ENCODE measurements around the gene LYRM4. TPM values are rescaled to one million over a fixed set of nuclear protein-coding genes. Genes with fewer than 3 reads are reported as not detected.

LYRM4 gene
- total RNA-seq, 1 donor from 2014 or later: 27.1 TPM

- H3K36me3 Mint-ChIP-seq (ENCODE audit: unreplicated experiment): no peaks in the 10 kb centered on the region
- H3K9me3 Mint-ChIP-seq (ENCODE audit: unreplicated experiment): no peaks in the 10 kb centered on the region
- peaks cover 21% of the 10 kb centered on the region for H3K4me1 Mint-ChIP-seq (ENCODE audit: unreplicated experiment)
- no peak overlapping the region for H3K27ac Mint-ChIP-seq (ENCODE audit: unreplicated experiment)
- TF ChIP-seq CTCF (IDR thresholded peaks at IDR 0.05): no peak
- DNase-seq (ENCODE audit: extremely low spot score, unreplicated experiment): no peak
- H3K27me3 Mint-ChIP-seq (ENCODE audit: unreplicated experiment): no peaks in the 10 kb centered on the region
- H3K4me3 Mint-ChIP-seq (ENCODE audit: unreplicated experiment): no peak overlapping the region
Observed at GRCh38 chr6:5172041-5172653, 88.6 kb downstream of the LYRM4 start.

DNA sequence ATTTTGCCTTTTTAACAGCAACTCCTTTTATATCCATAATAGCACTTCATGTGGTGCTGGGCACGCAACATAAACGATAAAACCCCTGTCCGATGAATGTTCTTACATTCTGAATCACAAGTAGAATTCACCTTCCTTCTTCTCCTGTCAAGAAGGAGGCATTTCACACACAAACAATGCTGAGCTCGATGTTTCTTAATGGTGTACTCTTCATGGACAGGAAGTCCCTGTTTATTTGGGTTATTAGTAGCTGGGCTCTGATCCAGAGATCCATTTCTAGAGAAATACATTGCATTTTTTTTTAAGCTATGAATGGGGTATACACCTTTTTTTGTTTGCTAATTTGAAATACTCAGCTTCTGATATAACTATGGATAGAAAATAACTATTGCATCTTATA, 93.2 kb downstream of the LYRM4 start:
- no peak for TF ChIP-seq CTCF (IDR thresholded peaks at IDR 0.05)
- no peak for DNase-seq (ENCODE audit: extremely low spot score, unreplicated experiment)

GRCh38 chr6:5164092-5164491, 96.7 kb downstream of the LYRM4 start:
- no peaks in the 10 kb centered on the region for H3K36me3 Mint-ChIP-seq (ENCODE audit: unreplicated experiment)
- no peak overlapping the region for H3K4me3 Mint-ChIP-seq (ENCODE audit: unreplicated experiment)
- no peaks in the 10 kb centered on the region for H3K27me3 Mint-ChIP-seq (ENCODE audit: unreplicated experiment)
- H3K9me3 Mint-ChIP-seq (ENCODE audit: unreplicated experiment): no peaks in the 10 kb centered on the region
- peaks cover 8% of the 10 kb centered on the region for H3K4me1 Mint-ChIP-seq (ENCODE audit: unreplicated experiment)
- H3K27ac Mint-ChIP-seq (ENCODE audit: unreplicated experiment): no peak overlapping the region
- DNase-seq (ENCODE audit: extremely low spot score, unreplicated experiment): no peak
- no peak for TF ChIP-seq CTCF (IDR thresholded peaks at IDR 0.05)

More for the DNA sequence above, 93.2 kb downstream of the LYRM4 start:
- Mint-ChIP-seq H3K9me3 (ENCODE audit: unreplicated experiment) (no peaks in the 10 kb centered on the region), H3K4me1 (ENCODE audit: unreplicated experiment) (peaks cover 8% of the 10 kb centered on the region), H3K4me3 (ENCODE audit: unreplicated experiment) (no peak overlapping the region), H3K27ac (ENCODE audit: unreplicated experiment) (no peak overlapping the region), H3K36me3 (ENCODE audit: unreplicated experiment) (no peaks in the 10 kb centered on the region), H3K27me3 (ENCODE audit: unreplicated experiment) (no peaks in the 10 kb centered on the region)

DNA sequence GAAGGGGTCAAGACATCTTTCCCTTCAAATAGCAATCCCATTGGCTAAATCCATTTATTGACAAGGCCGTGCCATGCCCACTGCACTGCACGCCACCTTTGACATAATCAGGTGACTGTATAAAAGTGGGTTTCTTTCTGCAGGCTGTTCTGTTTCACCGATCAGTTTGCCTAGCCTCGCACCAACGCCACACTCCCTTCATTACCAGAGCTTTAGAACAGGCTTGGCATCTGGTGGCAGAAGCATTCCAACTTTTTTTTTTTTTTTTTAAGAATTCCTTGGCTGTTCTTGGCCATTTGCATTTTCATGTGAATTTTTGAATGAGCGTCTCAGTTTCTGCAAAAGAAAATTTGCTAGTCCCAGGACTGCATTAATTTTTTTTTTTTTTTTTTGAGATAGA, 97.5 kb downstream of the LYRM4 start:
- Mint-ChIP-seq H3K4me3 (ENCODE audit: unreplicated experiment) (no peak overlapping the region), H3K9me3 (ENCODE audit: unreplicated experiment) (no peaks in the 10 kb centered on the region), H3K36me3 (ENCODE audit: unreplicated experiment) (no peaks in the 10 kb centered on the region), H3K27me3 (ENCODE audit: unreplicated experiment) (no peaks in the 10 kb centered on the region), H3K27ac (ENCODE audit: unreplicated experiment) (no peak overlapping the region), H3K4me1 (ENCODE audit: unreplicated experiment) (peaks cover 8% of the 10 kb centered on the region)
- no peak for DNase-seq (ENCODE audit: extremely low spot score, unreplicated experiment)
- TF ChIP-seq CTCF (IDR thresholded peaks at IDR 0.05): no peak

DNA sequence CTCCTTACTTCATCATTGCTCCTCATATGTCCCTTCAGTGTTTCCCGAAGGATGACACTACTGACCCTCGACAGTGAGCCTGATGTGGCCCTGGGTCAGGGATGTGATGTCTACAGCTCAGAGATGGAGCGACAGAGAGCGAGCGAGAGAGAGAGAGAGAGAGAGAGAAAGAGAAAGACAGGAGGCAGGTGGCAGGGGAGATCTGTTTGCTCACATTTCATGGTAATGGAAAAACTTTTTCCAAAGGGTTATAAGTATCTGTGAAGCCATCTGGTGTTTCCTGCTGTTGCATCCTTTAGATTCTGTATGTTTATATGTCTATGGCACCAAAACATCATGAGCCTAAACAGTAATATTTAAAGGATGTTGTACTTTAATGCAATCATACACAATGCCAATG, 98.4 kb downstream of the LYRM4 start:
- Mint-ChIP-seq H3K27me3 (ENCODE audit: unreplicated experiment) (no peaks in the 10 kb centered on the region), H3K4me3 (ENCODE audit: unreplicated experiment) (no peak overlapping the region), H3K36me3 (ENCODE audit: unreplicated experiment) (no peaks in the 10 kb centered on the region), H3K27ac (ENCODE audit: unreplicated experiment) (no peak overlapping the region), H3K9me3 (ENCODE audit: unreplicated experiment) (no peaks in the 10 kb centered on the region), H3K4me1 (ENCODE audit: unreplicated experiment) (peaks cover 1% of the 10 kb centered on the region)
- no peak for DNase-seq (ENCODE audit: extremely low spot score, unreplicated experiment)
- no peak for TF ChIP-seq CTCF (IDR thresholded peaks at IDR 0.05)

Measured in osteocyte (in vitro differentiated cells).